Heart left ventricle (tissue), 13 donors: ENCODE data around the gene HAVCR2.

Experiments
- CTCF ChIP-seq, 12 donors: fragments of 200-600 bp; sonication (generic) in 4 of 12; IDR thresholded peaks; one replicate each; pipeline versions ENCODE4 v1.5.0 to v1.8.0; 2018 to 2022; ENCODE audit warnings: antibody characterized with exemption in 12 of 12, mild to moderate bottlenecking in 5 of 12
- POLR2A ChIP-seq, 2 donors: fragments of 450-650 bp; IDR thresholded peaks; one replicate each; pipeline ENCODE4 v1.6.1; 2017; ENCODE audit warnings: antibody characterized with exemption in 2 of 2, mild to moderate bottlenecking in 2 of 2, moderate library complexity in 2 of 2
- donor health status: ischemic (EF 13 %, LVEDD 7.1; RV severe dilation, severe dysfunction).
- donor health status: DM: no; HTN: yes; CAD: no.
- donor health status: DM: no; HTN: no; CAD: no.
- donor health status: ischemic (EF 25% LVEDD 6.9; RV normal size, moderate dysfunction).
- donor health status: ischemic (EF 25% LVEDD 5.7; RV mildly dilated, moderate dysfunction).
- donor health status: ischemic (EF 35%, LVEDD 5.7; RV mildly dilated, moderate dysfunction).
- donor health status: nonischemic (EF 11% LVEDD 7.7; RV severe dilation, severe dysfunction).
- donor health status: DM: yes; HTN: yes; CAD: no.
- donor health status: PGD.
- donor health status: ischemic (EF 29% LVEDD 5.4; RV normal size, mild dysfunction).
- donor health status: nonischemic (EF 23%, LVEDD 6.1; RV moderate dilation, normal function).

- TF ChIP-seq CTCF (IDR thresholded peaks at IDR 0.05) = no peak
- no peak for TF ChIP-seq POLR2A (IDR thresholded peaks at IDR 0.05)
These were observed 40.5 kb downstream of the HAVCR2 start for GRCh38 chr5:157068339-157068738.
